ENCODE measurements around the gene MACF1. TPM values are rescaled to one million over a fixed set of nuclear protein-coding genes. Genes with fewer than 3 reads are reported as not detected.

MACF1 gene
- total and polyA plus RNA-seq, 2 of the 13 experiments (the other 11 are each of a cell fraction or from before 2014, with no cell fraction given), result 36.7 to 65.4 TPM

- TF ChIP-seq ZBTB25 (CRISPR knock-in tag; IDR thresholded peaks at IDR 0.05) (no peak), HNF1A (IDR thresholded peaks at IDR 0.05; ENCODE audit: low read depth) (no peak), HNF1A (CRISPR knock-in tag; IDR thresholded peaks at IDR 0.05; ENCODE audit: borderline replicate concordance) (no peak), HMGA1 (CRISPR knock-in tag; conservative IDR thresholded peaks at IDR 0.05) (no peak), KDM3A (CRISPR knock-in tag; IDR thresholded peaks at IDR 0.05; ENCODE audit: low read depth) (no peak), ZBTB7B (CRISPR knock-in tag; IDR thresholded peaks at IDR 0.05) (no peak), ZNF713 (CRISPR knock-in tag; IDR thresholded peaks at IDR 0.05) (no peak), PRMT3 (CRISPR knock-in tag; IDR thresholded peaks at IDR 0.05; ENCODE audit: borderline replicate concordance, low read depth) (no peak), SIX4 (CRISPR knock-in tag; IDR thresholded peaks at IDR 0.05) (no peak), GPN1 (CRISPR knock-in tag; IDR thresholded peaks at IDR 0.05; ENCODE audit: borderline replicate concordance) (no peak), ARNTL (CRISPR knock-in tag; IDR thresholded peaks at IDR 0.05) (no peak), ARID3A (IDR thresholded peaks at IDR 0.05; ENCODE audit: low read depth, low read length) (peak; percentile 13; the same call in 1 of the 2 replicates)
These were observed 203.0 kb downstream of the MACF1 start (continued) for GRCh38 chr1:39407510-39407895.

Measured in HepG2 (cell line).